SK-MEL-5 (cell line): Measurements from ENCODE around the gene CHDH. TPM values are rescaled to one million over a fixed set of nuclear protein-coding genes. Genes with fewer than 3 reads are reported as not detected.

Source experiments
- DNase-seq: peaks from one replicate; pipeline ENCODE4 v3.0.0-alpha.2; 2016; ENCODE audit warnings: low read depth, low spot score
- in situ Hi-C: cut with HindIII; loops from 2 replicates; pipeline ENCODE4 v1.10.0; 2016; ENCODE audit warnings: low sequenced_read_pairs, high pct_unique_total_duplicates, low pct_unique_long_range_greater_than_20kb
- total RNA-seq: library from RNA; depleted of rRNA; stranded (reverse); fragments of >200 nt; shearing (Covaris generic); gene quantifications from 2 replicates; pipeline ENCODE4 v1.2.3, GENCODE V29; 2014

Gene CHDH
- total RNA-seq, 1 experiment from 2014 or later = 0.03 TPM

- in situ Hi-C loops = no loop called here
- no peak for DNase-seq
These were observed 11.7 kb downstream of the CHDH start for GRCh38 chr3:53834429-53835095.

DNA sequence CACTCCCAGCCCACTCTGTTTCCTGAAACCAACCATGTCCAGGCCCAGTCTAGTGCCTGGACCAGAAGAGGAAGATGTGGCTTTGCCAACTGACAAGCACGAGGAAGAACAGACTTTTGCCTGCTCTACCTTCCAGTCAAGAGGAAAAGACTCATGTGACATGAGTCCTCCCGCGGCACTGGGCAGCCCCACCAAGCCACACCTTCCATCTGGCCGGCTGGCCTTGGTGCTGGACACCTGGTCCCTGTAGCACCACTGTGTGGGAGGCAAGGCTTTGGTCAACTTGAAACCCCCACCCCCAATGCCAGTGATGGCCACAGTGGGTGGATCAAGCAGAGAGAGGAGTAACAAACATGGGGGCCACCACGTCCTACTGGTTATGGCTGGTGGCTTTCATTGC lies 12.5 kb downstream of the CHDH start:
- in situ Hi-C loops = no loop called here
- no peak for DNase-seq

- DNase-seq = no peak
- in situ Hi-C loops = no loop called here
These were observed 13.1 kb downstream of the CHDH start for GRCh38 chr3:53833053-53833645.

DNA sequence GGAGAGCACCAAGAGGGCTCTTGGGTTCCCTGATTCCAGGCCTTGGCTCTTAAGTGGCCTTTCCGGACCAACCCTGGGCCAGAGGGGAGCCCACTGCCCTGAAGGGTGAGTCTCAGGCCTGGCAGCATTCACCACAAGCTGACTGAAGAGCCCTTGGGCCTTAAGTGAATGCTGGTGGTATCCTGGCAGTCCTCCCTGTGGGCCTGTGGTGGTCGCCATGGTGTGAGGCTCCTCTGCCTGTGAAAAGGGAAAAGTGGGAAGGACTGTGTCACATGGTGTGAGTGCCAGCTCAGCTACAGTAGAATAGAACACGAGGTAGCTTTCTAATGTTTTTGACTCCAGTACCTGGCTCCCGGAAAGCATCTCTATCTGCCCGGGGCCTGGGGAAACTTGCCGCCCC lies 15.3 kb downstream of the CHDH start:
- DNase-seq = no peak
- in situ Hi-C loops = no loop called here

DNA sequence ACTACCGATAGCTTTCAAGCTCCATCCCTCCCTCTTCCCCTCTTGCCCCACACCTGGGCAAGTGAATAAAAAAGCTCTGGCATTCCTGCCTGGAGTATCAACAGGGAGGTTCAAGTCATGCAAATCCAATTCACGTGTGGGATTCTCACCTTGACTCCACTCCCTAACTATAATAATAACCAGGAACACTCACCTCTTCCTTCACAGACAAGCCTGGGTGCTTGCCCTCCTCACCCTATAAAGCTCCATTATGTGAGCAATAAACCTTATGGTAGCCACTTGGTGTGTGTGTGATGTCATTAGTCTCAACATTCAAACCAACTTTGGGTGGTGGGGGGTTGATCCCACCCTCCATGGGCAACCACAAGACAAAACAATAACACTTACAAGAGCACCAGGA lies 16.6 kb downstream of the CHDH start:
- DNase-seq = no peak
- in situ Hi-C loops = no loop called here

DNA sequence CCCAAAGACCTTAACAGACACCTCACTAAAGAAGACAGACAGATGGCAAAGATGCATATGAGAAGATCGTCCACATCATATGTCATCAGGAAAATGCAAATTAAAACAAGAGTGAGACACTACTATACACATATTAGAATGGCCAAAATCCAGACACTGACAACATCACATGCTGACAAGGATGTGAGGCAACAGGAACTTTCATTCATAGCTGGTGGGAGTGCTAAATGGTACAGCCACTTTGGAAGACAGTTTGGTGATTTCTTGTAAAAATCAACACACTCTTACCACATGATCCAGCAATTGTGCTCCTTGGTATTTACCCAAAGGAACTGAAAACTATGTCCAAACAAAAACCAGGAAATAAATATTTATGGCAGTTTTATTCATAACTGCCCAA lies 17.6 kb downstream of the CHDH start:
- in situ Hi-C loops = no loop called here

DNA sequence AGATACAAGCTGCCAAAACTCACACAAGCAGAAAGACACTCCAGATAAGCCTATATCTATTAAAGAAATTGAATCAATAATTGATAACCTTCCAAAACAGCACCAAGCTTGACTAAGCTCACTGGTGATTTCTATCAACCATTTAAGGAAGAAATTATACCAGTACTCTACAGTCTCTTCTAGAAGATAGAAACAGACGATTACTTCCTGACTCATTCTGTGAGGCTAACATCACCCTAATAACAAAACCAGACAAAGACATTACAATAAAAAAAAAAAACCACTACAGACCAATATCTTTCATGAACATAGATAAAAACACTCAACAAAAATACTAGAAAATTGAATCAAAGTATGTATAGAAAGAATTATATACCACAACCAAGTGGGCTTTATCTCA lies 20.2 kb downstream of the CHDH start:
- in situ Hi-C loops = no loop called here

More for the DNA sequence above, 17.6 kb downstream of the CHDH start:
- peak; percentile 20 for DNase-seq

DNA sequence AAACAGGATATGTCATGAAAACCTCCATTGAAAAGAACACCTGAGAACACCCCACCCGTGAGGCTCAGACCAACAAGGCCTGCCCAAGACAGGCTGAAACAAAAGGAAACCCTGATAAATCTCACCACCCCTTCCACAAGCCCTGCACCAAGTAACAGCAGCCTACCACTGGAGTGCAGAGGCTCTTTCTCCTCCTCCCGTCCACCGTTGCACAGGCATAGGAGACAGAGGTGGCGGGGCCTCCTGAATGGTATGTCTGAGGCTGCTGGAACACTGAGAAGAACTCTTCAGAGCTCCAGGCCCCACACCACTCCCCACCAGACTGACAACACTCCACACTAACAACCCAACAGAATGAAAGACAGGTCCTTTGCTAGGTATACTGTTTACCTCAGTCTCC lies 21.4 kb downstream of the CHDH start:
- in situ Hi-C loops = no loop called here
- no peak for DNase-seq

More for the DNA sequence above, 20.2 kb downstream of the CHDH start:
- no peak for DNase-seq

GRCh38 chr3:53823956-53824657 lies 22.1 kb downstream of the CHDH start:
- in situ Hi-C loops = no loop called here
- no peak for DNase-seq

- no peak for DNase-seq
- in situ Hi-C loops = no loop called here
These were observed 22.9 kb downstream of the CHDH start for GRCh38 chr3:53823026-53823955.

- in situ Hi-C loops = no loop called here
- no peak for DNase-seq
These were observed 23.9 kb downstream of the CHDH start for GRCh38 chr3:53822331-53822741.

DNA sequence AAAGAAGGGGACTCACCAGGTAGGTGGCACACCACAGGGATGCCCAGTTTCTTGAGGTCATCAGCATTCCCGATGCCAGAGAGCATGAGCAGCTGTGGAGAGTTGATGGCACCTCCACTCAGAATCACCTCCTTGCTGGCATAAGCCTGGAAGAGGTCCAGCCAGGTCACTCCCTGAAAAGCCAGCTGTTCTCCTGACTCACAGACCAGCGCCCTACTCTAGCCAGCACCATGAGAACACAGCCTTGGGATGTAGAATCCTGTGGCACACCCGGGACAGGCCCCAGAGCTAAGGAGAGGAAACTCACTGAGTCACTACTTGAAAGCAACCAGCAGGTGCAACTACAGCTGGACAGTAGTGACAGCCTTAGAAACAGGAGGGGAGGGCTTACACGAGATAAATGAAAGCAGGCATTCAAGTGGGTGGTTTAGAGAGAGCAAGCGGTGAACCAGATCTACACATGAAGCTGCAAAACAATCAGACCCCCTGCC lies 24.5 kb downstream of the CHDH start:
- DNase-seq = no peak
- in situ Hi-C loops = no loop called here

- in situ Hi-C loops = no loop called here
- DNase-seq = no peak
These were observed 25.3 kb downstream of the CHDH start for GRCh38 chr3:53820756-53821580.

DNA sequence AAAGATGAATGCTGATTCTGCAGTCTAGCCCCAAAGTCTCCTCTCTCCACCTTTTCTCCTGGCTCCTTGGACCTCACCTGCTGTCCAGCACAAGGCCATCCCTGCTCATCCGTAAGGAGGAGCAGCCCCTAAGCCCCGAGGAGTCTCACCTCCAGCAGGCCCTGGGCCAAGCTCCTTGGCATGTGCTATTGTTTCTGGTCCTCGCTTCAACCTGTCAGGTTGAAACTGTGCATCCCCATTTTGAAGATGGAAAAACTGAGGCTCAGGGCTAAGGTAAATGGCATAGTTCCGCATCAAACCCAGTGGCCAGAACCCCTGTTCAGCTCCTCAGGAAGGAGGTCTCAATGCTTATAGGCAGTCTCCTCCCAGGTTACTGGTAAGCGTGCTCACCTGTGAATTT lies 26.1 kb downstream of the CHDH start:
- DNase-seq = no peak

GRCh38 chr3:53819163-53819868 lies 26.9 kb downstream of the CHDH start:
- in situ Hi-C loops = no loop called here
- no peak for DNase-seq

More for the DNA sequence above, 26.1 kb downstream of the CHDH start:
- in situ Hi-C loops = no loop called here
